Endometrial microvascular endothelial cells (primary cell): ENCODE results near the gene NGFR. TPM values are rescaled to one million over a fixed set of nuclear protein-coding genes. Genes with fewer than 3 reads are reported as not detected.

Experiments used
- in situ Hi-C: cut with HindIII; loops from 2 replicates; pipeline ENCODE4 v1.10.0; 2017; ENCODE audit warnings: low sequenced_read_pairs, low pct_unique_long_range_greater_than_20kb; ENCODE audit errors: inconsistent ontology term
- total RNA-seq: library from RNA; depleted of rRNA; stranded (reverse); fragments of >200 nt; gene quantifications from one replicate; pipeline ENCODE4 v1.2.3, GENCODE V29; 2015; ENCODE audit errors: inconsistent ontology term

The NGFR gene
- total RNA-seq, 1 donor from 2014 or later: not detected

DNA sequence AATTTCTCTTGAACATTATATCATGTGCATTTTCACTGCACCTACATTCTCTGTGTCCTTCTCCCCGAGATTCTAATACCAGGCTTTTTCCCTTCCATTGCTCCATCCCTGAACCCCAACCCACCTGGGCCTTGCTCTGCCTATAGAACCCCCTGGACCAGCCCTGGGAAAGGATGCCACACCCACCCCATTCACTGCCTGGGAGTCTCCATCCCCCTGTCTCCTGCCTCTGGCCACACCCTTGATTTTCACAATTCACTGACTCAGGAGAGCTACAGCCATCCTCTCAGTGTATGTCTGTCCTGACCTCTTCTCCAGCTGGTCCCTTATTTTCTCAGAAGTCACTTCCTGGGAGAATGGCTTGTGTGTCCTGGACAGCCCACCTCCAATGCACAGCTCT is 27.9 kb upstream of the NGFR start:
- in situ Hi-C loops: no loop called here

DNA sequence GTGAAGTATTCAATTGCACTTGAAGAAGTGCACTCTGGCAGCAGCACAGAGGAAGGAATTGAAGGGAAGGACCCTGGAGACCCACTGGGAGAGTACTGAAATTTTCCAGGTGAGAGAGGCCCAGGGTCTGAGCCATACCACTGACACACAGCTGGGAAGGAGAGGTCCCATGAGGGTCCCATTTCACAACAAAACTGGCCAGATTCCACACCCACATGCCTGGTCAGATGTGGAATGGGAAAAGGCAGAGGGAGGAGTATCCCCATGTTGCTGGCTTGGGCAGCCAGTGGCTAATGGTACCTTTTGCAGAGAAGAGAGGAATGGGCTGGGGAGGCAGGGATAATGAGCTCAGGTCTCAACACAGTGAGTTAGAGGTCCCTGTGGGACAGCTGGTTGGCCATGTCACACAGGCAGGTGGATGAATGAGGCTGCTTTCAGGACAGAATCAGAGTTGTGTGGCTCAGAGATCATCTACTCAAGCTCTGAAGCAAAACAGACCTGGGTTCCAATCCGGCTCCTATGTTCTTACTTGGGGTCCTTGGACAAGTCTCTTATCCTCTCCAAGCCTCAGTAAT is 26.2 kb upstream of the NGFR start:
- in situ Hi-C loops: no loop called here

DNA sequence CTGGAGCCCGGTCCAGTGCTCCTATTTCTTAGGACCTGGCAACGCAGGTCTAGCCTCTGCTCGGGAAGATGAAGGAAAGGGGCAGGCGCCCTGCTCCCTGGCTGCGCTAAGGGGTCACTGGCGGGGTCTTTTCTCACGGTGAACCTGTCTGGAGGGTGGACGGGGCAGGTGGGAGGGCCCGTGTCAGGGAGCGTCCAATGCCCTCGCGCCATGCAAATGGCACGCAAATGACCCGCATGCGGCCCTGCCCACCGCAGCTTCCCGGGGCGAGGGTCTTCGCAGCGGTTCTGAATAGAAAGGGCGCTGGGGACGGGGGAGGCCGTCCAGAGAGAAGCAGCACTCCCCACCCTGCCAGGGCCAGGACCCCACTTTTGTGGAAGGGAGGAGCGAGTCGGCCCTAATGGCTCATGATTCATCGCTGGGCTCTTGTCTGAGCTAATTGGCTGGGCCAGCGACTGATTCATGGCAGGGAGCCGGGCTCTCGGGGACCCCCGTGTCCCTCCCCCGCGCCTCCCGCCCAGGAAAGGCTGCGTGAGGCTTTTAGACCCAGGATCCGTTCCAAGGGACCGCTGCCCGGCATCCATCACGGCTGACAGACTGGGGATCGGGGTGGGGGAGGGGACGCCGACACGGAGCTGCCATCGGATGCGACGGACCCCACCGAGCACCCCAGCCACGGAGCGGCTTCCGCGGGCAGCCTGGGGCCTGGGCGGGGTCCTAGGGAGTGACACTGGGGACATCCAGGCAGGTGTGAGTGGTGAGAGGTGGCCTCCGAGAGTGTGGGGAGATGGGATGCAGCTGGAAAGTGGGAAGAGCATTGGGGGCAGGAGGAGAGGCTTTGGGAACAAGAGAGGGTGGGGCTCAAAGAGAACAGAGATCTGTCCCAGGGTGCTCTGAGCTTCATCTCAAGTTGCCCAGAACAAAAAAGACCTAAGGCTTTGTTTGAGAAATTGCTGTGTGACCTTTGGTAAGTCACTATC is 25.0 kb upstream of the NGFR start:
- in situ Hi-C loops: no loop called here

DNA sequence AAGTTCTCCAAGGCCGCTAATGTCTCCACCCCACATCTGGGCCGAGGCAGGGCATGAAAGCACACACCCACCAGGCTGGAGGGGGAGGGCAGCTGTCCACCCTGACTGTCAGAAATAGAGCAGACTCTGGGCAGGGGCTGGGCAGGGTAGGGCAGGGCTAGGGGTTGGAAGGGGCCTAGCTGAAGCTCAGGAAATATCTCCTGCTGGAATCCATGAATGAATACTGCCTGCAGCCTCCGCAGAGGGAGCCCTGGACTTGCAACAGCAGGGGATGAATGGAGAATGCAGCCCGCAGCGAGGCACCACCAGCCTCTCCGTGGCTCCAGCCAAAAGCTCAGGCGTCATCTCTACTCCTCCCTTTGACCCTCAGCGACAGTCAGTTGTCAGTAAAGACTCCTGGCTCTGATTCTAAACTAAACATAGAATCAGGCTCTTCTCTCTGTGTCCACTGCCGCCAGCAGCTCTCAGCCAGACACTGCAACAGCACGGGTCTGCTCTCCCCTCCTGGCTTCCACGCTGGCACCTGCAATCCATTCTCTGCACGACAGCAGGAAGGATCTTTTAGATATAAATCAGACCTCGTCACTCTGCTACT is 23.9 kb upstream of the NGFR start:
- in situ Hi-C loops: no loop called here

DNA sequence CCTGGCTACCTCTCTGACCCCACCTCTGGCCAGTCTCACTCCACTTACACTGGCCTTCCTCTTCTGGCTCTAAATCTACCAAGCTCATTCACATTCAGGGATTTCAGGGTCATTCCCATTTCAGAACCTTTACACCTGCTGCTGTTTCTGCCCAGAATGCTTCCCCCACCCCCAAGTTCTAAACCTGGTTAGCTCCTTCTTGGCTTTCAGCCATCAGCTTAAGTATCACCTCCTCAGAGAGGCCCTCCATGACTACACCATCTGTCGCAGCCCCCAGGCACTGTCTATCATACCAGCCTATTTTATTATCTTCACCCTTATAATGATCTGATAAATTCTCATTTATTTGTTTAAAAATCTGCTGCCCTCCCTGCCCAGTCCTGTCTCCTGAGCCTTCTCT is 23.3 kb upstream of the NGFR start:
- in situ Hi-C loops: no loop called here

DNA sequence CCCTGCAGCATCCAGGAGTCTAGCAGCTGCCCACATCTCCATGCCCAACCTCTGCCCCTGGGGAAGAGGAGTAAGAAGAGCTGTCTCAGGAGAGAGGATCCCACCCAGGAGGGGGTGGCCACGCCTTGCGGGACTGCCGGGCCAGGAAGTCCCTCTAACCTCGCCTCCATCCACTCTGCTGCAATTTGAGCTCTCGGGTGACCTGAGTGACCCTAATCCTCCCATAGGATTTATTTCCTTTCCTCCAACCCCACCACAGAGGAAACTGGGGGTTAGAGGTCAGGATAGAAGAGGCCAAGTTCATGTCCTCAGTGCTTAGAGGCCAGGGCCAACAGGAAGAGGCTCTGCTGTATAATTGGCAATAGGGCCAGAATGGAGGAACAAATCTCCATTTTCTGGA is 22.6 kb upstream of the NGFR start:
- in situ Hi-C loops: no loop called here

GRCh38 chr17:49473900-49474751 is 21.0 kb upstream of the NGFR start:
- in situ Hi-C loops: no loop called here

GRCh38 chr17:49477709-49478108 is 17.4 kb upstream of the NGFR start:
- in situ Hi-C loops: no loop called here

GRCh38 chr17:49480836-49481615 is 14.1 kb upstream of the NGFR start:
- in situ Hi-C loops: no loop called here

- in situ Hi-C loops: no loop called here
These were observed 12.8 kb upstream of the NGFR start for GRCh38 chr17:49482144-49482817.

DNA sequence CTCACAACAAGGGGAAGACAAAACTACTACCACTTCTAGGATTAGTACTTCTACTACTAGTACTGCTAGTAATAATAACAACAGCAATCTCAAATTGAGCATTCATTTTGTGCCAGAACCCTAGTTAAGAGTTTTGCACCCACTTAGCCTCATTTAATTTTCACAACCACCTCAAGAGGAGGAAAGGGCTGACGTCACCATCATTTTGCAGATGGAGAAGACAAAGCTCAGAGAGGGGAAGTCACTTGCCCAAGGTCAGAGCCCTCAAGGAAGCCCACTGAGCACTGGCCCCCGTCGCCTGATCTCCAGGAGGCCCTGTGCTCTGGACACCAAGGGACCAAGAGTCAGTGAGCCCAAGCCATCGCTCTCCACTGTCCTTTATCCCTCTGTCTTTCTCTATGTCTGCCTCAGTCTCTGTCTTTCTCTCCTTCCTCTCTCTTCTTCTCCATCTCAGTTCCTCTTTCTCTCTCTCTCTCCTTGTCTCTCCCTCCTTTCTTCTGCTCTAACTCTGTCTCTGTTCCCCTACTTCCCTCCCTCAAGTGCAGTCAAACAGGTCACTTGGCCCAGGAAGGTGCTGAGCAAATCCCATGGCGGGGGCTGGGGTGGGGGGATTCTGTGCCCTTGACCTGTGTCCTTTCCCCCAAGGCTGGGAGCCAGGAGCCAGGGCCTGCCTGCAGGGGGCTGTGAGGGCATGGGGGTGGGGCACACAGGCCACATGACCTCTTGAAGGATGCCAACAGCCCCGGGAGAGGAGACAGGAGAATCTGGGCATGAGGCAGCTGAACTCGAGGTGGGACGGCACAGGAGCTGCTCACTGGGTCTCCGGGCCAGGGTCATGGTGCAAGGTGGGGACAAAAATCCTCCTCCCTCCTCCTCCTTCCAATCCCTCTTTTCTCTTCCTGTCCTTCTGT is 11.2 kb upstream of the NGFR start:
- in situ Hi-C loops: no loop called here

DNA sequence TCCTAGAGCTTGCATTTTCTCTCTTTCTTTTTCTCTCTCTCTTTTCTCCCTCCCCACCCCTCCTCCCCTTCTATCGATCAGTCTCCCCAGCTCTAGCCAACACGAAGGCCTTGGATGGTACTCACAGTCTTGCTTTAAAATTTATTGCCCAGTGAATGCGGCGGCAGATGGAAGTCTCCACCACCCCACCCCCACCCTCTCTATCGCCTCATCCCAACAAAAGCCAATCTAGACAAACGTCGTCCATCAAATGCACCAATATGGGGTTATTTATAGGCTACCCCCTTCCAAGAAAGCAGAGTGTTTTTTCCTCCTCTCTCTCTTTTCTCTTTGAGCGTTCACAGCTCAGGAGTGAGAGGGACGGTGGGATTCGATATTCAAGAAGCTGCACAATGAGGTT is 10.5 kb upstream of the NGFR start:
- in situ Hi-C loops: no loop called here

- in situ Hi-C loops: no loop called here
These were observed 9.0 kb upstream of the NGFR start for GRCh38 chr17:49486012-49486641.

DNA sequence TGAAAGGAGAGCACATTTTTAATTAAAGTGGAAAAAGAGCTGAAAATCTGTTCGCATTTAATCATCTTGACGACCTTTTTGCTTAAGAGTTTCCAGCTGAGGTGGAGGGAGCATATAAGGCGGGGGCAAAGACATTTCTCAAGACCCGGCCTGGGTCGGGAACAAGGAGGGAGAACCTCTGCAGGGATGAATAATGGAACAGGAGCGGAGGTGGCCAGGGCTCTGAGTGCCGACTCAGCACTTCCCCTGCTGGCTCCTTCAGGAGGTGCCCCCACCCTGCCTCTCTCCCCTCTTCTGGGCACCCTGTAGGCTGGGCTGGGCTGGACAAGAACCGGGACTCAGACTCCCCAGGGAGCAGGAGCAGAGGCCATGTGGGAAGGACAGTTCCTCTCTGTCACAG is 7.9 kb upstream of the NGFR start:
- in situ Hi-C loops: no loop called here

DNA sequence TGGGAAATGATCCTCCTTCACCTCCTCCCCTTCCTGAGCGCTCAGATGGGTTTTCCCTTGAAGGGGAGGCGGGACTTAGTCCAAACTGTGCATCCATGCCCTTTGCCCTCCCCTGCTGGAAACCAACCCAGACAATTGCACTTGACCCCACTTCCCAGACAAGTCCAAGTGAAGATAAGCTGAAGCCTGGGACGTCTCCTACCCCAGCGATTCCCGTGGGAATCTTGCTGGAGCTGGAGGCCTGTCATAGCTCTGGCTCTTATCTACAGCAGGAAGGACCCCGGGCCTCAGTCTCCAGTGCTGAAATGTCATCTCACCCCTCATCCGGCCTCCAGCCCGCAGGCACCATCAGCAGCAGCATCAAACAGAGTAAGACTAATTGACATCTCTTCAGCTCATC is 6.5 kb upstream of the NGFR start:
- in situ Hi-C loops: no loop called here

DNA sequence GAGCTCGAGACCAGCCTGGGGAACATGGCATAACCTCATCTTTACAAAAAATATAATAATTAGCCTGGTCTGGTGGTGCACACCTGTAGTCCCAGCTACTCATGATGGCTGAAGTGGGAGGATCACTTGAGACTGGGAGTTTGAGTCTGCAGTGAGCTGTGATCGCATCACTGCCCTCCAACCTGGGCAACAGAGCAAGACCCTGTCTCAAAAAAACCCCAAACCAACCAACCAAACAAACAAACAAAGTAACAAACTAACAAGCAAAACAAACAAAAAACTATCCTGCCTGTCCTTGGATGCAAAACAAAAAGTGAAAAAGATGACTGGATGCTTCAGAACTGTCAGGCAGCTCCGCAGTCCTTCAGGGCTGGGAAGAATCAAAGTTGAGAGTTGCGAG is 5.7 kb upstream of the NGFR start:
- in situ Hi-C loops: no loop called here

- in situ Hi-C loops: no loop called here
These were observed 4.8 kb upstream of the NGFR start for GRCh38 chr17:49490276-49490675.
